Measurements from ENCODE around the gene BCHE. TPM values are rescaled to one million over a fixed set of nuclear protein-coding genes. Genes with fewer than 3 reads are reported as not detected.

BCHE gene
- total RNA-seq, 1 experiment from 2014 or later, result 1.3 TPM

GRCh38 chr3:165759041-165759440 is 78.2 kb downstream of the BCHE start:
- Mint-ChIP-seq H3K4me1 (ENCODE audit: low read depth, unreplicated experiment) (peaks cover 20% of the 10 kb centered on the region), H3K27me3 (ENCODE audit: unreplicated experiment) (no peaks in the 10 kb centered on the region), H3K4me3 (ENCODE audit: low read depth, unreplicated experiment) (no peak overlapping the region), H3K9me3 (ENCODE audit: low read depth, unreplicated experiment) (no peaks in the 10 kb centered on the region), H3K36me3 (ENCODE audit: insufficient read depth, unreplicated experiment) (no peaks in the 10 kb centered on the region), H3K27ac (ENCODE audit: unreplicated experiment) (no peak overlapping the region)
- CTCF ChIA-PET, result no interaction called here
- no peak for DNase-seq
- BruUV-seq (replicated peaks), result no TSS peak
- TF ChIP-seq CTCF (IDR thresholded peaks at IDR 0.05; ENCODE audit: unreplicated experiment), result no peak
- intact Hi-C loops (cut with micrococcal nuclease; ENCODE audit: unreplicated experiment), result no loop called here

- TF ChIP-seq CTCF (IDR thresholded peaks at IDR 0.05; ENCODE audit: unreplicated experiment), result no peak
- CTCF ChIA-PET, result no interaction called here
- intact Hi-C loops (cut with micrococcal nuclease; ENCODE audit: unreplicated experiment), result no loop called here
- Mint-ChIP-seq H3K9me3 (ENCODE audit: low read depth, unreplicated experiment) (no peaks in the 10 kb centered on the region), H3K36me3 (ENCODE audit: insufficient read depth, unreplicated experiment) (no peaks in the 10 kb centered on the region), H3K4me1 (ENCODE audit: low read depth, unreplicated experiment) (peaks cover 38% of the 10 kb centered on the region), H3K27me3 (ENCODE audit: unreplicated experiment) (no peaks in the 10 kb centered on the region), H3K4me3 (ENCODE audit: low read depth, unreplicated experiment) (no peak overlapping the region), H3K27ac (ENCODE audit: unreplicated experiment) (peak overlapping the region; percentile 15)
- DNase-seq, result no peak
- BruUV-seq (replicated peaks), result no TSS peak
Observed at GRCh38 chr3:165755571-165755970, 81.7 kb downstream of the BCHE start.

- no peak for DNase-seq
- H3K9me3 Mint-ChIP-seq (ENCODE audit: low read depth, unreplicated experiment), result no peaks in the 10 kb centered on the region
- TF ChIP-seq CTCF (IDR thresholded peaks at IDR 0.05; ENCODE audit: unreplicated experiment), result no peak
- no peaks in the 10 kb centered on the region for H3K27me3 Mint-ChIP-seq (ENCODE audit: unreplicated experiment)
- intact Hi-C loops (cut with micrococcal nuclease; ENCODE audit: unreplicated experiment), result no loop called here
- no TSS peak for BruUV-seq (replicated peaks)
- H3K36me3 Mint-ChIP-seq (ENCODE audit: insufficient read depth, unreplicated experiment), result no peaks in the 10 kb centered on the region
- CTCF ChIA-PET, result interaction anchor here (0.6 kb wide), 1 partner anchor 1170 kb away, joined by 5 read pairs; no protein-coding TSS in a partner anchor
- no peak overlapping the region for H3K4me3 Mint-ChIP-seq (ENCODE audit: low read depth, unreplicated experiment)
- peak overlapping the region; percentile 15 for H3K27ac Mint-ChIP-seq (ENCODE audit: unreplicated experiment)
- peaks cover 49% of the 10 kb centered on the region for H3K4me1 Mint-ChIP-seq (ENCODE audit: low read depth, unreplicated experiment)
Observed at GRCh38 chr3:165754219-165755007, 82.8 kb downstream of the BCHE start.

GRCh38 chr3:165753560-165753959 is 83.7 kb downstream of the BCHE start:
- Mint-ChIP-seq H3K4me3 (ENCODE audit: low read depth, unreplicated experiment) (no peak overlapping the region), H3K4me1 (ENCODE audit: low read depth, unreplicated experiment) (peaks cover 51% of the 10 kb centered on the region), H3K27me3 (ENCODE audit: unreplicated experiment) (no peaks in the 10 kb centered on the region), H3K27ac (ENCODE audit: unreplicated experiment) (no peak overlapping the region), H3K9me3 (ENCODE audit: low read depth, unreplicated experiment) (no peaks in the 10 kb centered on the region), H3K36me3 (ENCODE audit: insufficient read depth, unreplicated experiment) (no peaks in the 10 kb centered on the region)
- intact Hi-C loops (cut with micrococcal nuclease; ENCODE audit: unreplicated experiment), result no loop called here
- CTCF ChIA-PET, result no interaction called here
- peak; percentile 36 for DNase-seq
- no peak for TF ChIP-seq CTCF (IDR thresholded peaks at IDR 0.05; ENCODE audit: unreplicated experiment)
- no TSS peak for BruUV-seq (replicated peaks)

All from Calu3 (cell line).